ENCODE measurements around the gene SGO1. TPM values are rescaled to one million over a fixed set of nuclear protein-coding genes. Genes with fewer than 3 reads are reported as not detected.

The SGO1 gene
- total RNA-seq, 1 experiment from 2014 or later = 14.8 TPM

DNA sequence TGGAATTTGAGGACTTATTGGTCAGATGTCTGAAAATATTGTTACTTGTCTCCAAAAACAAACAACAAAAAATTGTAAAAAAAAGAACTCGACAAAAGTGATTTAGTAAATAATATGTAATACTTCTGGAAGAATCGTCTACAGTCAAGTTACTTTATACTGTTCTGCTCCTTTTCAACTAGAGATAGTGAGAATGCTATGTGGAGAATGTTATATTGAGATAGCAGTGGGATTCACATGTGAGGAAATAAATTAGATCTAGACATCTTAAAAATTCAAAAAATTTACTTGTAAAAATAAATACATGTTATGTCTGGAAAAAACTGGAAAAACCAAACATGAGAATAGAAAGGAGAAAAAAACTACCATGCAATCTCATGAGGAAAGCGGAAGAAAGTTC, 64.9 kb downstream of the SGO1 start:
- no peaks in the 10 kb centered on the region for H3K9me3 ChIP-seq (ENCODE audit: control insufficient read depth, insufficient read depth, low read depth, low read length)
- in situ Hi-C loops (cut with HindIII; ENCODE audit: low pct_unique_long_range_greater_than_20kb, low sequenced_read_pairs) = no loop called here
- H3K4me1 ChIP-seq (ENCODE audit: control insufficient read depth, insufficient read depth, low read length) = no peaks in the 10 kb centered on the region
- TF ChIP-seq POLR2AphosphoS5 (IDR thresholded peaks at IDR 0.05; ENCODE audit: low read depth, low read length) = no peak
- TF ChIP-seq REST (IDR thresholded peaks at IDR 0.05; ENCODE audit: insufficient read depth in 1 of 2, low read depth in 2 of 2, low read length in 1 of 2) = no peak
- no peak for TF ChIP-seq TCF7L2 (IDR thresholded peaks at IDR 0.05; ENCODE audit: low read depth, low read length)
- TF ChIP-seq SIN3A (IDR thresholded peaks at IDR 0.05; ENCODE audit: borderline replicate concordance, insufficient read depth, low read depth, low read length) = no peak
- no peak for TF ChIP-seq CTCF (IDR thresholded peaks at IDR 0.05)
- BruUV-seq (replicated peaks) = no TSS peak
- H3K27me3 ChIP-seq (ENCODE audit: control insufficient read depth, insufficient read depth, low read length) = no peaks in the 10 kb centered on the region
- no peak overlapping the region for H3K4me3 ChIP-seq (ENCODE audit: low read depth in 2 of 2, low read length in 2 of 2)
- ChIA-PET POLR2A (no interaction called here), CTCF (no interaction called here)
- no peaks in the 10 kb centered on the region for H3K36me3 ChIP-seq (ENCODE audit: control insufficient read depth, insufficient read depth, low read length)
- intact Hi-C loops (cut with micrococcal nuclease; ENCODE audit: unreplicated experiment) = no loop called here
- DNase-seq (ENCODE audit: low read depth, low spot score) (no peak), ATAC-seq (no peak)
- H3K27ac ChIP-seq (ENCODE audit: low read length) = no peak overlapping the region

Small RNA genes within 50 kb of the gene (microRNA-seq; reads per million reads assigned to microRNA genes)
- not detected for gene MIR3135A (ENCODE audit: unreplicated experiment)

Other genes with a start within 250 kb of the SGO1 start
- gene RAB5A, start 239.1 kb downstream of the SGO1 start, total RNA-seq (2021; ENCODE audit: unreplicated experiment) = 31.2 TPM
- gene PP2D1, start 173.9 kb downstream of the SGO1 start, total RNA-seq (2021; ENCODE audit: unreplicated experiment) = not detected
- gene KAT2B, start 145.8 kb downstream of the SGO1 start, total RNA-seq (2021; ENCODE audit: unreplicated experiment) = 16.4 TPM